Measurements from ENCODE around the gene BCL6.

The BCL6 gene

GRCh38 chr3:187745201-187746058, at the start of gene BCL6:
TSS of gene BCL6 (minus strand) at chr3:187745468. CDS start at chr3:187733693, 11,775 bp downstream.
- no peak for TF ChIP-seq CTCF (IDR thresholded peaks at IDR 0.05)

GRCh38 chr3:187794731-187795130, 49.5 kb upstream of the BCL6 start:
- no peak for TF ChIP-seq CTCF (IDR thresholded peaks at IDR 0.05)

- TF ChIP-seq CTCF (IDR thresholded peaks at IDR 0.05), result no peak
These were observed 48.4 kb upstream of the BCL6 start for GRCh38 chr3:187793618-187794017.

GRCh38 chr3:187792521-187792920, 47.3 kb upstream of the BCL6 start:
- TF ChIP-seq CTCF (IDR thresholded peaks at IDR 0.05), result no peak

DNA sequence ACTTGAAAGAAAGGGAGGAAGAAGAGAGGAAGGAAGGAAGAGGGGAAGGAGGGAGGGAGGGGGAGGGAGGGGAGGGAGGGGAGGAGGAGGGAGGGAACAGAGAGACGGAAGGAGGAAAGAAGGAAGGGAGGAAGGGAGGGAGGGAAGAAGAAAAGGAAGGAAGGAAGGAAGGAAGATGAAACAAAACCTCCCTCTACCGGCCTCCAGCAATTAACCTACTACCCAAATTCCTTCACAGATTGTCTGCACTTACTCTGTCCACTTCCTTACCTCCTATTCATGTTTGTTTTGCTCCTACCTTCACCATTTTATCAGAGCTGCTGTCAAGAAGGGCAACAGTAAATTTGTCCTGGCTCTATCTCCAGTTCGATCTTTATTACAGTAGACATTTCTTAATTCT, 44.6 kb upstream of the BCL6 start:
- no peak for TF ChIP-seq CTCF (IDR thresholded peaks at IDR 0.05)

GRCh38 chr3:187788984-187789857, 44.0 kb upstream of the BCL6 start:
- TF ChIP-seq CTCF (IDR thresholded peaks at IDR 0.05), result no peak

GRCh38 chr3:187783098-187783497, 37.8 kb upstream of the BCL6 start:
- TF ChIP-seq CTCF (IDR thresholded peaks at IDR 0.05), result no peak

All from LNCAP (cell line).